ENCODE measurements around the gene FAM237B. TPM values are rescaled to one million over a fixed set of nuclear protein-coding genes. Genes with fewer than 3 reads are reported as not detected.
A peak's percentile ranks its signal among the peaks of the same experiment; 100 is the strongest.
"Not testable (repeated sequence)": the region's sequence is repeated elsewhere in the genome, so short reads cannot be mapped to it uniquely, and the experiment has no call there.

FAM237B gene
- total RNA-seq, 3 donors from 2014 or later (not counting 1 experiment from before 2014, with no cell fraction given), result not detected

GRCh38 chr7:90345016-90345415 is 23.9 kb upstream of the FAM237B start:
- Histone ChIP-seq H3K9me3 (ENCODE audit: control insufficient read depth, insufficient read depth, low read length) (no peaks in the 10 kb centered on the region), H3K36me3 (ENCODE audit: control insufficient read depth, insufficient read depth, low read length) (no peaks in the 10 kb centered on the region), H3K27ac (ENCODE audit: low read length) (no peak overlapping the region), H3K27me3 (ENCODE audit: control insufficient read depth, insufficient read depth, low read length) (no peaks in the 10 kb centered on the region), H3K4me3 (ENCODE audit: low read length) (no peak overlapping the region), H3K4me1 (ENCODE audit: control insufficient read depth, insufficient read depth, low read length) (peaks cover 11% of the 10 kb centered on the region)
- peak overlapping the region; percentile 94 for H3K4me3 Mint-ChIP-seq
- ATAC-seq, result no peak
- DNase-seq, result no peak
- intact Hi-C loops (cut with micrococcal nuclease), result loop anchor here (5.0 kb wide), 1 partner anchor 1787 kb away; the partner anchor contains the start of gene CYP51A1
- peaks cover 0 to 5% of the 10 kb centered on the region in 2 donors for H3K27me3 Mint-ChIP-seq (ENCODE audit: low read depth in 2 of 2)
- no peaks in the 10 kb centered on the region for H3K36me3 Mint-ChIP-seq
- peaks cover 29 to 46% of the 10 kb centered on the region in 2 donors for H3K4me1 Mint-ChIP-seq
- H3K27ac Mint-ChIP-seq, result peak overlapping the region; percentile 93 to 96
- TF ChIP-seq CTCF (IDR thresholded peaks at IDR 0.05), result no peak
- H3K9me3 Mint-ChIP-seq, result no peaks in the 10 kb centered on the region

- Mint-ChIP-seq H3K4me1 (no peaks in the 10 kb centered on the region), H3K9me3 (no peaks in the 10 kb centered on the region)
Observed at GRCh38 chr7:90337106-90337505, 16.0 kb upstream of the FAM237B start.

GRCh38 chr7:90334926-90335325 is 13.8 kb upstream of the FAM237B start:
- H3K36me3 Mint-ChIP-seq; H3K4me3 Mint-ChIP-seq; ATAC-seq; intact Hi-C loops (cut with micrococcal nuclease); H3K27ac Mint-ChIP-seq; H3K36me3 ChIP-seq (ENCODE audit: control insufficient read depth, insufficient read depth, low read length); H3K4me3 ChIP-seq (ENCODE audit: low read length); DNase-seq; H3K9me3 ChIP-seq (ENCODE audit: control insufficient read depth, insufficient read depth, low read length); H3K27me3 ChIP-seq (ENCODE audit: control insufficient read depth, insufficient read depth, low read length); H3K4me1 Mint-ChIP-seq; H3K9me3 Mint-ChIP-seq; H3K4me1 ChIP-seq (ENCODE audit: control insufficient read depth, insufficient read depth, low read length); H3K27ac ChIP-seq (ENCODE audit: low read length): not testable (repeated sequence)
- 73% methylated on average over 2 of the region's 2 CpGs for WGBS (ENCODE audit: insufficient coverage)
- peaks cover 8 to 29% of the 10 kb centered on the region in 2 donors for H3K27me3 Mint-ChIP-seq (ENCODE audit: low read depth in 2 of 2)

More at GRCh38 chr7:90337106-90337505, 16.0 kb upstream of the FAM237B start:
- no peak overlapping the region for H3K4me3 Mint-ChIP-seq
- ATAC-seq (no peak), DNase-seq (no peak)
- peaks cover 3 to 26% of the 10 kb centered on the region in 2 donors for H3K27me3 Mint-ChIP-seq (ENCODE audit: low read depth in 2 of 2)
- Histone ChIP-seq H3K4me3 (ENCODE audit: low read length) (no peak overlapping the region), H3K36me3 (ENCODE audit: control insufficient read depth, insufficient read depth, low read length) (no peaks in the 10 kb centered on the region), H3K27me3 (ENCODE audit: control insufficient read depth, insufficient read depth, low read length) (no peaks in the 10 kb centered on the region), H3K27ac (ENCODE audit: low read length) (no peak overlapping the region), H3K9me3 (ENCODE audit: control insufficient read depth, insufficient read depth, low read length) (no peaks in the 10 kb centered on the region), H3K4me1 (ENCODE audit: control insufficient read depth, insufficient read depth, low read length) (no peaks in the 10 kb centered on the region)
- no peaks in the 10 kb centered on the region for H3K36me3 Mint-ChIP-seq
- intact Hi-C loops (cut with micrococcal nuclease), result no loop called here
- no peak overlapping the region for H3K27ac Mint-ChIP-seq
- no peak for TF ChIP-seq CTCF (IDR thresholded peaks at IDR 0.05)

- Mint-ChIP-seq H3K27ac (no peak overlapping the region), H3K4me3 (no peak overlapping the region), H3K27me3 (ENCODE audit: low read depth in 2 of 2) (peaks cover 8 to 29% of the 10 kb centered on the region in 2 donors), H3K4me1 (no peaks in the 10 kb centered on the region), H3K36me3 (no peaks in the 10 kb centered on the region), H3K9me3 (no peaks in the 10 kb centered on the region)
- H3K4me3 ChIP-seq (ENCODE audit: low read length), result no peak overlapping the region
- H3K36me3 ChIP-seq (ENCODE audit: control insufficient read depth, insufficient read depth, low read length), result no peaks in the 10 kb centered on the region
- no peaks in the 10 kb centered on the region for H3K4me1 ChIP-seq (ENCODE audit: control insufficient read depth, insufficient read depth, low read length)
- intact Hi-C loops (cut with micrococcal nuclease), result no loop called here
- no peak overlapping the region for H3K27ac ChIP-seq (ENCODE audit: low read length)
- H3K27me3 ChIP-seq (ENCODE audit: control insufficient read depth, insufficient read depth, low read length), result peaks cover 2% of the 10 kb centered on the region
- WGBS (ENCODE audit: insufficient coverage), result 95% methylated on average over 48 of the region's 48 CpGs
- no peaks in the 10 kb centered on the region for H3K9me3 ChIP-seq (ENCODE audit: control insufficient read depth, insufficient read depth, low read length)
- ATAC-seq, result no peak
- no peak for DNase-seq
- TF ChIP-seq CTCF (IDR thresholded peaks at IDR 0.05), result no peak
Observed at GRCh38 chr7:90334193-90334843, 13.2 kb upstream of the FAM237B start.

Data from natural killer cell (primary cell).